Lower lobe of right lung (tissue), 2 donors: ENCODE measurements around the gene AMFR. TPM values are rescaled to one million over a fixed set of nuclear protein-coding genes. Genes with fewer than 3 reads are reported as not detected.

Source experiments
- ATAC-seq, 2 donors: fragments of 200-7000 bp; cut with Tn5 transposase; one replicate each; pipeline ENCODE4 v1.9.1; 2020 to 2022; ENCODE audit warnings: mild to moderate bottlenecking in 2 of 2, moderate library complexity in 2 of 2
- DNase-seq: peaks from one replicate; pipeline ENCODE4 v3.0.0-alpha.2; 2020
- H3K27ac ChIP-seq: fragments of 200-600 bp; one replicate; pipeline ENCODE4 v1.8.0; 2022
- H3K27me3 ChIP-seq: fragments of 200-600 bp; one replicate; pipeline ENCODE4 v1.8.0; 2022; ENCODE audit warnings: low read depth
- H3K36me3 ChIP-seq: fragments of 200-600 bp; one replicate; pipeline ENCODE4 v1.8.0; 2022; ENCODE audit warnings: mild to moderate bottlenecking
- H3K4me1 ChIP-seq: fragments of 200-600 bp; one replicate; pipeline ENCODE4 v1.8.0; 2022
- H3K4me3 ChIP-seq: fragments of 200-600 bp; one replicate; pipeline ENCODE4 v1.8.0; 2022; ENCODE audit warnings: mild to moderate bottlenecking
- H3K9me3 ChIP-seq: fragments of 200-600 bp; one replicate; pipeline ENCODE4 v1.8.0; 2022
- intact Hi-C: fragments of 100-400 bp; cut with DNase I; formaldehyde crosslinking; loops from one replicate; pipeline ENCODE4 v1.11.0; 2022
- total RNA-seq: library from RNA; stranded (reverse); fragmentation: NEBNext Ultra II Directional; extraction: Animal tissue kit (Norgen Biotek cat#: 25700); gene quantifications from one replicate; pipeline ENCODE4 v1.2.1, GENCODE V29; 2021
- TF ChIP-seq, protein P1 (sequence below): fragments of 200-600 bp; IDR thresholded peaks from one replicate; pipeline ENCODE4 v1.8.0; 2022; ENCODE audit warnings: antibody characterized with exemption, mild to moderate bottlenecking
- donor health status: DM: no; HTN: yes; CAD: no; lungs with severe emphysema.

The AMFR gene
- total RNA-seq, 1 donor from 2014 or later: 90.4 TPM

DNA sequence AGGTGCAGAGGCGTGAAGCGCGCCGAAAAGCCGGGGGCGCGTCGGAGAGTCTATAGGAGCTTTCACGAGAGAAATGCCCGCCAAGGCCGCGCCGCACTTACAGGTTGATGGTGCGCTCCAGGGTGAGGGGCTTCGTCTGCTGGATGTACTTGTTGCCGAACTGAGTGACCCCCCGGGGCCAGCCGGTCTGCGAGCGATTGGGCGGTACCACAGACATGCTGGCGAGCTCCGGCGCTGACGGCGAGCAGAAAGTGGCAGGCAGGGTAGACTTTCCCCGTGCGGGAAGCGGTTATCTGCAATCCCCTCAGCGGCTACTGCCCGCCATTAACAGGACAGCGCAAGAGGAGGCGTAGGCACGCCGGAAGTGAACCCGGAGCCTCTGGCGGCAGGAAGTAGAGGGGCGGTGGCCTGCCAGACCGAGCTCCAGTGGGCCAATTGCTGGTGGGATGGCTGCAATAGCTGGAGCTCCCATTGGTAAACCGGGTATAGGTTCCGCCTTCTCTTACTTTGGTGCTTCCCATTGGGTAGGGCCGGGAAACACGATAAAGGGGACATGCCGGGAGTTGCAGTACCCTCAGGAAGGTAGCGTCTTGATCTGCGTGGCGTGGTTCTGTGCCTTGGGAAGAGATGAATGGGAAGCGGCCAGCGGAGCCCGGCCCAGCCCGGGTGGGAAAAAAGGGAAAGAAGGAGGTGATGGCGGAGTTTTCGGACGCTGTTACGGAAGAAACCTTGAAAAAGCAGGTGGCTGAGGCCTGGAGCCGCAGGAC, 25.8 kb upstream of the AMFR start, which contains the start of the genes NUDT21 and OGFOD1:
Gene NUDT21 (minus strand): TSS at position 347 of the 767 bp plus-strand sequence. CDS start 130 bp downstream, at position 217.
Gene OGFOD1 (plus strand): TSS at position 569 of the 767 bp plus-strand sequence. CDS start 59 bp downstream, at position 628.
- Histone ChIP-seq H3K9me3 (no peaks in the 10 kb centered on the region), H3K36me3 (peaks cover 45% of the 10 kb centered on the region), H3K4me1 (peaks cover 37% of the 10 kb centered on the region), H3K4me3 (peak within 1 kb of the TSS; percentile 97), H3K27me3 (no peaks in the 10 kb centered on the region), H3K27ac (peak within 1 kb of the TSS; percentile 89)
- peak; percentile 100 for ATAC-seq
- intact Hi-C loops: no loop called here
- TF ChIP-seq, protein P1, sequence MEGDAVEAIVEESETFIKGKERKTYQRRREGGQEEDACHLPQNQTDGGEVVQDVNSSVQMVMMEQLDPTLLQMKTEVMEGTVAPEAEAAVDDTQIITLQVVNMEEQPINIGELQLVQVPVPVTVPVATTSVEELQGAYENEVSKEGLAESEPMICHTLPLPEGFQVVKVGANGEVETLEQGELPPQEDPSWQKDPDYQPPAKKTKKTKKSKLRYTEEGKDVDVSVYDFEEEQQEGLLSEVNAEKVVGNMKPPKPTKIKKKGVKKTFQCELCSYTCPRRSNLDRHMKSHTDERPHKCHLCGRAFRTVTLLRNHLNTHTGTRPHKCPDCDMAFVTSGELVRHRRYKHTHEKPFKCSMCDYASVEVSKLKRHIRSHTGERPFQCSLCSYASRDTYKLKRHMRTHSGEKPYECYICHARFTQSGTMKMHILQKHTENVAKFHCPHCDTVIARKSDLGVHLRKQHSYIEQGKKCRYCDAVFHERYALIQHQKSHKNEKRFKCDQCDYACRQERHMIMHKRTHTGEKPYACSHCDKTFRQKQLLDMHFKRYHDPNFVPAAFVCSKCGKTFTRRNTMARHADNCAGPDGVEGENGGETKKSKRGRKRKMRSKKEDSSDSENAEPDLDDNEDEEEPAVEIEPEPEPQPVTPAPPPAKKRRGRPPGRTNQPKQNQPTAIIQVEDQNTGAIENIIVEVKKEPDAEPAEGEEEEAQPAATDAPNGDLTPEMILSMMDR: no peak
- DNase-seq: peak; percentile 96

DNA sequence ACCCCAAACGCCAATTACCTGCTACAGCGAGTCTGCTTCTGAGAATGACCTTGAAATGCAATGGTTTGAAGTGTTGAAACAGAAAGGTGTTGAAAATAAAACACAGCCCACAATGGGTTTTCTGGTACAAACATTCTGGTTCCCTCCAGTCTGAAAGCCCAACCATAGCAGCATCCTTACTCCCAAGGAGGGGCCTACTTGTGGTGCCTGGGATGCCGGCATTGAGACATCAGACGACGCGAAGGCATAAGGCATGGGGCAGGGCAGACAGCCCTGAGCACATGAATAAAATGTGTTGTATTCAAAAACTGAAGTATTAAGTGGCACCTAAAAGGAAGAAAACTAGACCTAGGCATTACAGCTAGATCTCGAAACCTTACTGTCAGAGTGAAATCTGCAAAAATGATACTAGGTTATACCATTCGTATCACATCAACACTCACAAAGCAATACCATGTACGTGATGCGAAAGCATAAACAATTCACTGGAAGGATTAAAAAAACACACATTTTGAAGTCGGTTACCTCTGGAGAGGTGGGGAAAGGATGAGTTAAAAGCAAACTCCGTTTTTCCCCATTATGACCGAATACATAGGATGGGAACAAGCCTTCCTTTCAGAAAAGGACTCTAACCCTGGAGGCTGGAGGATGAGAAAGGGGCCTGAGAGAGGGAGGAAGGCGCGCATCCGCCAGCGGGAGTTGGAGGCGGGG, 25.1 kb upstream of the AMFR start:
- TF ChIP-seq, protein P1: no peak
- H3K36me3 ChIP-seq: peaks cover 45% of the 10 kb centered on the region
- intact Hi-C loops: no loop called here
- H3K4me1 ChIP-seq: peaks cover 37% of the 10 kb centered on the region
- H3K27me3 ChIP-seq: no peaks in the 10 kb centered on the region
- DNase-seq (no peak), ATAC-seq (no peak)
- H3K27ac ChIP-seq: peak overlapping the region; percentile 89
- H3K4me3 ChIP-seq: peak overlapping the region; percentile 97
- H3K9me3 ChIP-seq: no peaks in the 10 kb centered on the region

DNA sequence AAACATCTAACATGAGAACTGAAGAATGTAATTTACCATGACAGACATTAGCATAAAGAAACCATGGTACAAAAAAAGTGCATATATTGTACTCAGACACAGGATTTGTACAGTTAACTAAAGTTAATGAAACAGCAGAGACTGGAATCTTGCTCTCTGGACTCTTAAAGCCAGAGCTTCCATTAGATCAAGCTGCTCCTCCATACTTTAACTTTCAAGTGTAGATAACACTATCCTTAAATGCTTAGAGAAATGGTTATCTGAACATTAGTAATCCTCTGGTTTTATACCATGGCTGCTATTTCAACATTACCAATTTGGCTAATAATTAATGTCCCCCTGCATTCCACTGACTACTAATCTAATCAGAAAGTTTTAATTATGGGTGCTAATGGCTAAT, 22.7 kb upstream of the AMFR start:
- Histone ChIP-seq H3K27ac (no peak overlapping the region), H3K4me3 (no peak overlapping the region), H3K27me3 (no peaks in the 10 kb centered on the region), H3K4me1 (peaks cover 37% of the 10 kb centered on the region), H3K9me3 (no peaks in the 10 kb centered on the region), H3K36me3 (peaks cover 47% of the 10 kb centered on the region)
- intact Hi-C loops: no loop called here
- DNase-seq (no peak), ATAC-seq (no peak)
- TF ChIP-seq, protein P1: no peak

- TF ChIP-seq, protein P1: no peak
- DNase-seq: no peak
- no peaks in the 10 kb centered on the region for H3K27me3 ChIP-seq
- no peak overlapping the region for H3K27ac ChIP-seq
- H3K4me1 ChIP-seq: peaks cover 30% of the 10 kb centered on the region
- H3K36me3 ChIP-seq: peaks cover 54% of the 10 kb centered on the region
- intact Hi-C loops: no loop called here
- no peak for ATAC-seq
- H3K9me3 ChIP-seq: no peaks in the 10 kb centered on the region
- H3K4me3 ChIP-seq: no peak overlapping the region
These were observed 21.9 kb upstream of the AMFR start for GRCh38 chr16:56447286-56447685.

DNA sequence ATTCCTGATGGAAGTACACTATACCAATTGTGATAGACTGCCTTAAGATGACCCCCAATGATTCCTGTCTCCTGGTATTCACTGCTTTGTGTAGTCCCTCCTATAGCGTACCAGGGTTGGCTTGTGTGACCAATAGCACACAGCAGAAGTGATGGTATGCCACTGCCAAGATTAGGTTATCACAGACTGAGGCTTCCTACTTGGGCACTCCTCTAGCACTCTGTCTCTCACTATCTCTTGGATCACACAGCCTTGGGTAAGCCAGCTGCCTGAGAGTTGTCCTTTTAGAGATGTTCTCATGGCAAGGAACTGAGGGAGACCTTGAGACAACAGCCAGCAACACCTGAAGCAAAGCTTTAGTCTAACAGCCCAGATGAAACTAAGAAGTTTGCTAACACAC, 12.7 kb upstream of the AMFR start:
- no peaks in the 10 kb centered on the region for H3K9me3 ChIP-seq
- no peak for ATAC-seq
- intact Hi-C loops: no loop called here
- TF ChIP-seq, protein P1: no peak
- no peak for DNase-seq
- no peaks in the 10 kb centered on the region for H3K27me3 ChIP-seq
- H3K4me3 ChIP-seq: no peak overlapping the region
- peaks cover 86% of the 10 kb centered on the region for H3K36me3 ChIP-seq
- H3K27ac ChIP-seq: no peak overlapping the region
- H3K4me1 ChIP-seq: no peaks in the 10 kb centered on the region
